ENCODE measurements around the gene FSCB.
"Not testable (repeated sequence)": the region's sequence is repeated elsewhere in the genome, so short reads cannot be mapped to it uniquely, and the experiment has no call there.

FSCB gene

GRCh38 chr14:44507183-44507582 is at the start of gene FSCB:
Gene FSCB (minus strand): TSS chr14:44507283. CDS start chr14:44506987, 296 bp downstream.
- no peak for DNase-seq

- DNase-seq: no peak
Observed at GRCh38 chr14:44531658-44532057, 24.6 kb upstream of the FSCB start.

- DNase-seq: no peak
Observed at GRCh38 chr14:44530475-44530874, 23.4 kb upstream of the FSCB start.

GRCh38 chr14:44529026-44529425 is 21.9 kb upstream of the FSCB start:
- DNase-seq: no peak

DNA sequence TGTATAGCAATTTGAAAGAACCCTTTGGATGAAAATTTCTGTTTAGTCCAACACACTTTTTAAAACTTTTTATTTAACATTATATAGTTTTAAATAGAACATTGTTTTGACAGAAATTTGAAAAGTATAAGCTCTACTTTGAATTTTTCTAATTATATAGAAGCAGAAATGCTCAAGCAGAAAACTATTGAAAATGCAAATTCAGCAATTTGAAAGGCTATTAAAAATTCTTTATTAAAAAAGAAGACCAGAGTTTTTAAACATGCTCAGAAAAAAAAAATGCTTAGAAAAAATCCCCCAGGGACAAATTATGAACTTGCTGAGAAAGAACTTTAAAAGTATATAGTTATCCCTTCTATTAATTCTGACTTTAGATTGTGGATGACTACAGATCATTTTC is 21.1 kb upstream of the FSCB start:
- DNase-seq: no peak

- DNase-seq: no peak
Observed at GRCh38 chr14:44525237-44525636, 18.2 kb upstream of the FSCB start.

DNA sequence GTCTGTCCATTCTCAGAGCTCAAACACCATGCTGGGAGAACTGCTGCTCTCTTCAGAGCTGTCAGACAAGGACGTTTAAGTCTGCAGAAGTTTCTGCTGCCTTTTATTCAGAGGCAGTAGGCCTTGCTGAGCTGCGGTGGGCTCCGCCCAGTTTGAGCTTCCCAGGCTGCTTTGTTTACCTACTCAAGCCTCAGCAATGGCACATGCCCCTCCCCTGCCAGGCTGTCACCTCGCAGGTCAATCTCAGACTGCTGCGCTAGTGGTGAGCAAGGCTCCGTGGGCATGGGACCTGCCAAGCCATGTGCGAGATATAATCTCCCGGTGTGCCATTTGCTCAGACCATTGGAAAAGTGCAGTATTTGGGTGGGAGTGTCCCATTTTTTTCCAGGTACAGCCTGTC is 8.6 kb upstream of the FSCB start:
- not testable (repeated sequence) for DNase-seq

DNA sequence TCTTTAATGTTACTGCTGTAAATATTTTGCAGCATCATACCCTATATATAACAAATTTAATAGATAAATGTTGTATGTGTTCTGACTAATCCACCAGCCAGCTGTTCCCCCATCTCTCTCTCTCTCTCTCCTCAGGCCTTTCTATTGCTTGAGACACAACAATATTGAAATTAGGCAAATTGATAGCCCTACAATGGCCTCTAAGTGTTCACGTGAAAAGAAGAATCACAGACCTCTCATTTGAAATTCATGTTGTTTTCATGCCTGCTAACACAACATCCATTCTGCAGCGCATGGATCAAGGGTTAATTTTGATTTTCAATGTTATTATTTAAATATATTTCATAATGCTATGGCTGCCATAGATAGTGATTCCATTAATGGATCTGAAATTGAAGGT is 1.8 kb upstream of the FSCB start:
- no peak for DNase-seq

- DNase-seq: no peak
Observed at GRCh38 chr14:44505588-44505987, 1.5 kb downstream of the FSCB start.

- no peak for DNase-seq
Observed at GRCh38 chr14:44497148-44497547, 9.9 kb downstream of the FSCB start.

DNA sequence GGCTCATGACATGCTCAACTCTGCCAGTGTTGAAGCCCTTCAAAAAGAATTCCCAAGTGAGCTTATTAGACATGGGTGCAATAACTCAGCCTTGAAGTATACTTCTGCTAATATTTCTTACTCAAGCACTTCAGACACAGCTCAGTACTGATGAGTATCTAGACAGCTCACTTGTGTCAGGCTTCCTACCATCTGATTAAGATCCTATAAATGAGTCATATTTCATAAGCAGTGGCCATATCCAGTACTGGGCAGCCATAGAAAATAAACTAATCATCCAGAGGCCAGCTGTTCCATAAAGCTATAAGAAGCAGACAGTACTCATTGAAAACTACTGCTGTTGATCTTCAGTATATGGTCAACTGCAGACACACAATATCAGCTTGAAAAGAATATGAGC is 12.9 kb downstream of the FSCB start:
- no peak for DNase-seq

DNA sequence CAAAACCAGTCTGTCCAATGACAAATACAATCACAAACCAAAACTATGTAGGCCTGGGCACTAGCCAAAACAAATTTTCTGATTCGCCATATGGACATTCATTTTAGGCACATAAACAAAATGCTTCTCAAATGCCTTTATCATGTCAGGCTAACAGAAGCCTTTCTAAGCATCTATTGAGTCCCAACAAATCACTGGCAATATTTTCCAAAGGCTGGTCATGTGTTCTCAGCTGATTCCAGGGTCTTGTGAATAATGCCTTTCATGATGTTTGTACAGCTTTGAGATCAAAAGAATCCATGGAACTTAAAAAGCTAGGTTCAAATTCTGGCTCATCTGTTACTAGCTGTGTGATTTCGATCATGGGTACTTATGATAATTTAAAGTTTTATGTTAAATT is 16.1 kb downstream of the FSCB start:
- DNase-seq: no peak

DNA sequence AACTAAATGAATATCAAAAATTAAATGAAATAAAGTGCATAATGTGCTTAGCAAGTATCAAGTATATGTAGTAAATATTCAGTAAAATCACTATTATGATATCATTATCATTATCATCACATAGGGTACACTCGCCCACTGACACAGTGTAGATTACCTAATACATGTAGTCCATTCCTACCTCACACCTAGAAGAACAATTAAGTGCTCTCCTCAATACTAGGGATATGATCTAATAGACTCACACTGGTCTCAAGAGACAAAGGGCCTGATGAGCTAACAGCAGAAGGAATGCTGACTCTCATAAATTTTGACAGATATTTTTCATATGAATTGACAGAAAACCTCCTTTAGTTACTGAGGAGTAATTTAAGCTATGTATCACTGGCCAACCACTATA is 29.1 kb downstream of the FSCB start:
- no peak for DNase-seq

- no peak for DNase-seq
Observed at GRCh38 chr14:44468771-44469170, 38.3 kb downstream of the FSCB start.

DNA sequence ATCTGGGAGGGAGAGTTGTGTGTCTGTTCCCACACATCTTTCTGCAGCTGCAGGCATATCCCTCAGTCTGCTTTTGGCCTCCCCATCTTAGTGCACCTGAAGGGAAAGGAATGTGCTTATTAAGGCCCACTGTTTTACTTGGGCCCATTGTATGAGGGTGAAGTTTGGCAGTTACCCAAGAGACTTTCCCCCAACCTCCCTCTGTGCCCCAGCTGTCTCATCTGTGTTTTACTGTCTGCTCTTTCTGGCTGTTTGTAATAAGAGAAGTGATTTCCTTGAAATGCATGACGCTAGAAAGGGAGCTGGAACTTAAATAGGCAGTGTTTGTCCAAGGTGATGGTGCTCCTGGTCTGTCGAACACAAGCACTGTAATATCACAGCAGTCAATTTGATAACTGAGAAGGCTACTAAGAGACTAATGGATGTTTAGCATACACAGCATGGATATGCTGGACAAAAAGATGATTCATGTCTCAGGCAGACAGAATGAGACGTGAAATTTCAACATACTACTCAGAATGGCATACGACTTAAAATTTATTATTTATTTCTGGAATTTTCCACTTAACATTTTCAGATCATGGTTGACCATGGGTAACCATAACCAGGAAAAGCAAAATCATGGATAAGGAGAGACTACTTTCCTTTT is 43.6 kb downstream of the FSCB start:
- DNase-seq: peak; percentile 76 to 95

DNA sequence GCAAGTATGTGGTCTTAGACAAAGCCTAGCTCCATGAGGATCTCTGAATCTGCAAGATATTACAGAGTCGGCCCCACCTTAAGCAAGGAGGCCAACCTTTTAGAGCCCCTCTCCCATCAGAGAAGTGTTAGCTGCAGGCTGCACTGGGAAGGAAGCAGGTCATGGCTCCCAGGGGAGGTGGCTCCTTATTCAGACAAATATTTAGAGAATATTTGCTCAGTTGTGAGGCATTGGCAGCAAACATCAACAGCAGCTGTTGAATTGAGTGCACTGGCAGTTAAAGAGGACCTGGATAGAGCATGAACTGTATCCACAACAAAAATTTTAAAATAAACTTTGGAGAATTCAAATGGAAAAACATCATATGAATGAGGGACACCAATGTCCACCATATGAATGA is 44.7 kb downstream of the FSCB start:
- DNase-seq: peak; percentile 53 to 75

DNA sequence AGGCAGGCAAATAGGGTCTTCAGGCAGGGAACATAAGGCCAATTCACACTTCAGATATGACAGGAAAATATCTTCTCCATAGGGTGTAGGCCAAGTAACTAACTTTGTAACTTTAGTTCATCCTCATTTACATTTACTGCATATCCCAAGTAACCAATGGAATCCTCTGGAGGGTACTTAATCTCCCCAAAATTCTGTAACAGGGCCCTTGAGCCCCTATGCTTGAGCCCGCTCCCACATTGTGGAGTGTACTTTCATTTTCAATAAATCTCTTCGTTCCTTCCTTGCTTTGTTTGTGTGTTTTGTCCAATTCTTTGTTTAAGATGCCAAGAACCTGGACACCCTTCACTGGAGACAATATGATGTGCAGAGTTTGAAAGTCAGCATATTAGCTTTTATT is 45.3 kb downstream of the FSCB start:
- no peak for DNase-seq

Measured in NCI-H2081 (cell line).